ENCODE results near the gene SH3RF2. TPM values are rescaled to one million over a fixed set of nuclear protein-coding genes. Genes with fewer than 3 reads are reported as not detected.

Gene SH3RF2
- total and polyA plus RNA-seq, 2 donors (not counting 3 experiments of a cell fraction or from before 2014, with no cell fraction given), result 0.54 to 0.84 TPM

- no peak for FAIRE-seq
- dilution Hi-C loops (cut with MboI; ENCODE audit: extremely low pct_ligation_motif_present, low sequenced_read_pairs), result no loop called here
- no peak overlapping the region for H3K9ac ChIP-seq (replicated peaks; ENCODE audit: extremely low read depth, insufficient read depth, low read length)
Observed at GRCh38 chr5:145978708-145979107, 42.3 kb downstream of the SH3RF2 start.

More at GRCh38 chr5:145978708-145979107, 42.3 kb downstream of the SH3RF2 start:
- no peak for TF ChIP-seq GATA2 (IDR thresholded peaks at IDR 0.05; ENCODE audit: insufficient read depth, insufficient read length, low read depth, low read length)
- no peak for TF ChIP-seq POLR2A (IDR thresholded peaks at IDR 0.05; ENCODE audit: low read depth, low read length)
- no peak for TF ChIP-seq EZH2 (IDR thresholded peaks at IDR 0.05; ENCODE audit: borderline replicate concordance, low read depth, low read length, severe bottlenecking)
- TF ChIP-seq FOS (IDR thresholded peaks at IDR 0.05; ENCODE audit: borderline replicate concordance, insufficient read depth, low read length), result no peak
- TF ChIP-seq MYC (IDR thresholded peaks at IDR 0.05; ENCODE audit: low read depth, low read length), result no peak
- TF ChIP-seq CTCF (IDR thresholded peaks at IDR 0.05; ENCODE audit: extremely low read depth in 1 of 2, insufficient read depth in 1 of 2, low read depth in 1 of 2, low read length in 2 of 2), result no peak
- POLR2A ChIA-PET, result no interaction called here
- H3K9me1 ChIP-seq (replicated peaks; ENCODE audit: control insufficient read depth, extremely low read depth, insufficient read depth, low read length), result no peaks in the 10 kb centered on the region
- H3K79me2 ChIP-seq (ENCODE audit: control insufficient read depth, insufficient read depth, low read length), result no peaks in the 10 kb centered on the region
- CTCF ChIA-PET, result no interaction called here
- H4K20me1 ChIP-seq (replicated peaks; ENCODE audit: control insufficient read depth, extremely low read depth, insufficient read depth, low read length), result no peaks in the 10 kb centered on the region
- no peak overlapping the region for H3K4me2 ChIP-seq (ENCODE audit: insufficient read depth, low read length)
- H2AFZ ChIP-seq (ENCODE audit: low read depth, low read length), result no peak overlapping the region
- H3K27me3 ChIP-seq (ENCODE audit: control insufficient read depth in 2 of 2, insufficient read depth in 2 of 2, low read length in 2 of 2), result peaks cover 0 to 3% of the 10 kb centered on the region in 2 experiments
- no peak for DNase-seq (ENCODE audit: low read depth, low spot score)
- peaks cover 20% of the 10 kb centered on the region for H3K4me1 ChIP-seq (ENCODE audit: control insufficient read depth, extremely low read depth, insufficient read depth, low read length)
- H3K36me3 ChIP-seq (ENCODE audit: control insufficient read depth in 2 of 2, extremely low read depth in 1 of 2, insufficient read depth in 2 of 2, low read length in 2 of 2), result no peaks in the 10 kb centered on the region
- H3K9me3 ChIP-seq (replicated peaks; ENCODE audit: control insufficient read depth, insufficient read depth, low read length), result no peaks in the 10 kb centered on the region
- no TSS peak for BruUV-seq (replicated peaks)
- no peak overlapping the region for H3K4me3 ChIP-seq (replicated peaks in 1 of 3; ENCODE audit: insufficient read depth in 1 of 3, low read depth in 1 of 3, low read length in 3 of 3)
- intact Hi-C loops (cut with micrococcal nuclease), result loop anchor here (5.0 kb wide), 1 partner anchor 121 kb away; no protein-coding TSS in a partner anchor
- no peak overlapping the region for H3K27ac ChIP-seq (ENCODE audit: insufficient read depth, low read depth, low read length)
